IPS DF 4.7 (cell line): ENCODE results near the gene GCSAM.
"Not testable (repeated sequence)": the region's sequence is repeated elsewhere in the genome, so short reads cannot be mapped to it uniquely, and the experiment has no call there.

Source experiments
- DNase-seq: peaks from one replicate; pipeline ENCODE4 v3.0.0-alpha.2; 2013; ENCODE audit warnings: low spot score; ENCODE audit errors: extremely low read depth

The GCSAM gene

GRCh38 chr3:112074616-112075497 is 58.2 kb downstream of the GCSAM start:
- DNase-seq = no peak

GRCh38 chr3:112074006-112074405 is 59.0 kb downstream of the GCSAM start:
- DNase-seq = no peak

- DNase-seq = not testable (repeated sequence)
Measured at GRCh38 chr3:112072387-112073060, 60.5 kb downstream of the GCSAM start.
